A673 (cell line): ENCODE measurements around the gene CHAD.

Experiments
- CTCF ChIP-seq: fragments of 300-800, 200-600 bp; sonication (generic); conservative IDR thresholded peaks from 2 replicates; pipeline ENCODE4 v1.5.1; 2017; ENCODE audit warnings: low read depth, mild to moderate bottlenecking, antibody characterized with exemption, low read length, moderate library complexity, mixed read lengths
- EZH2 ChIP-seq: fragments of 200-600 bp; sonication (generic); IDR thresholded peaks from 2 replicates; pipeline ENCODE4 v1.6.1; 2017; ENCODE audit warnings: borderline replicate concordance, low read depth, mild to moderate bottlenecking, mixed read lengths, antibody characterized with exemption, low read length; ENCODE audit not compliant: poor library complexity, severe bottlenecking

- TF ChIP-seq CTCF (no peak), EZH2 (no peak)
Measured at GRCh38 chr17:50440172-50440837, 28.4 kb downstream of the CHAD start.
